Right lung (tissue), 5 donors: Measurements from ENCODE around the gene TAGLN2. TPM values are rescaled to one million over a fixed set of nuclear protein-coding genes. Genes with fewer than 3 reads are reported as not detected.

Experiments
- DNase-seq, 2 donors: peaks; one replicate each; pipeline ENCODE4 v3.0.0-alpha.2; 2013
- polyA plus RNA-seq, 5 donors: library from polyadenylated mRNA; unstranded; fragments of 120-200 nt; gene quantifications; one replicate each; pipeline versions ENCODE4 v1.2.1 to v1.2.3, GENCODE V29; 2013; ENCODE audit warnings: inconsistent platforms in 1 of 5, low replicate concordance in 1 of 5; ENCODE audit not compliant: insufficient read length in 5 of 5, insufficient read depth in 1 of 5

Gene TAGLN2
- polyA plus RNA-seq, 5 donors: 255 to 529 (median 315) TPM

GRCh38 chr1:159951551-159951950 is 26.2 kb upstream of the TAGLN2 start:
- DNase-seq: no peak

GRCh38 chr1:159951016-159951415 is 25.7 kb upstream of the TAGLN2 start:
- DNase-seq: no peak

- no peak for DNase-seq
Observed at GRCh38 chr1:159949981-159950381, 24.7 kb upstream of the TAGLN2 start.

- DNase-seq: no peak
Observed at GRCh38 chr1:159949123-159949522, 23.8 kb upstream of the TAGLN2 start.

- DNase-seq: no peak
Observed at GRCh38 chr1:159947942-159948341, 22.6 kb upstream of the TAGLN2 start.

GRCh38 chr1:159946242-159947187 is 21.2 kb upstream of the TAGLN2 start:
- no peak for DNase-seq

- DNase-seq: peak; percentile 88 to 89
Observed at GRCh38 chr1:159945483-159946241, 20.4 kb upstream of the TAGLN2 start, which contains the start of gene IGSF9. IGSF9 (minus strand) TSS chr1:159945613; CDS start chr1:159943454, 2,159 bp downstream.

GRCh38 chr1:159944623-159945455 is 19.5 kb upstream of the TAGLN2 start:
- no peak for DNase-seq

- no peak for DNase-seq
Observed at GRCh38 chr1:159943908-159944622, 18.8 kb upstream of the TAGLN2 start.

- DNase-seq: no peak
Observed at GRCh38 chr1:159943278-159943640, 18.0 kb upstream of the TAGLN2 start.

- DNase-seq: no peak
Observed at GRCh38 chr1:159942632-159943277, 17.4 kb upstream of the TAGLN2 start.

GRCh38 chr1:159941591-159942560 is 16.6 kb upstream of the TAGLN2 start:
- DNase-seq: no peak

- no peak for DNase-seq
Observed at GRCh38 chr1:159941141-159941540, 15.8 kb upstream of the TAGLN2 start.

GRCh38 chr1:159940006-159940620 is 14.8 kb upstream of the TAGLN2 start:
- no peak for DNase-seq

GRCh38 chr1:159939678-159940002 is 14.3 kb upstream of the TAGLN2 start:
- no peak for DNase-seq

GRCh38 chr1:159938905-159939677 is 13.8 kb upstream of the TAGLN2 start:
- no peak for DNase-seq

- no peak for DNase-seq
Observed at GRCh38 chr1:159938211-159938852, 13.0 kb upstream of the TAGLN2 start.
